GM12874 (cell line): ENCODE results near the gene NDRG4.
A peak's percentile ranks its signal among the peaks of the same experiment; 100 is the strongest.

Source experiments
- TF ChIP-seq, protein P1 (sequence below): IDR thresholded peaks from 2 replicates; pipeline ENCODE4 v1.5.1; 2011; ENCODE audit warnings: low read depth, mild to moderate bottlenecking, control low read depth, low read length, moderate library complexity; ENCODE audit not compliant: insufficient read depth

NDRG4 gene

DNA sequence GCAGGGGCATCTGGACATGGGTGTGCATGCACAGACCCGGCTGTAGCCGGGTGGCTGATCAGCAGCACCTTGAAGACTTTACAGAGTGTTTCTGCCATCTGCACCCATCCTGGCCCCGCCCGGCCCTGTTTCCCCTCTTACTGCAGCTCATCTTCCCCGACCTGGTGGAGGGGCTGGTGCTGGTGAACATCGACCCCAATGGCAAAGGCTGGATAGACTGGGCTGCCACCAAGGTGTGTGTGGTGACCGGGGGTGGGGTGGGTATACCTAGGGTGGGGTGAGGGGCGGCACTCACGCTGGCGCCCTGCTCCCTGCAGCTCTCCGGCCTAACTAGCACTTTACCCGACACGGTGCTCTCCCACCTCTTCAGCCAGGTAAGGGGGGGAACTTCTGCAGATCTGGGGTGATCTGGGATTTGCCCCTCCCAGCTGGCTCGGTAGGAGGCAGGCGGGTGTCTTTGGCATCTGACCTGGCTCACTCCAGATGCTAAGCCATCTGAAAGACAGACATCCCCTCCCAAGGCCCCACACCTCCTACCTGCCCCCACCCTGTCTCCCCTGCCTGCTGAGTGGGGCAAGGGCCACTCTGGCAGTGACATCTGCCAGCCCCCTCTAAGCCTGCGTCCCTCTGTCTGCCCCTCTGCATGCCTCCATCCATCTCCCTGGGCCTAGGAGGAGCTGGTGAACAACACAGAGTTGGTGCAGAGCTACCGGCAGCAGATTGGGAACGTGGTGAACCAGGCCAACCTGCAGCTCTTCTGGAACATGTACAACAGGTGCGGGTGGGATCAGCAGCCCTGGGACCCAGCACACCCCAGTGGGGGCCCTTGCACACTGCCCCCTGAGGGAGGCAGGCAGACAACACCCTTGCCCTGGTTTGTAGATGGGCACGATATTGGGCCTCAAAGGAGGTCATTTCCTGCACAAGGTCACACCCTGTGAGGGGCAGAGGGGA is 6.6 kb downstream of the NDRG4 start:
- TF ChIP-seq, protein P1, sequence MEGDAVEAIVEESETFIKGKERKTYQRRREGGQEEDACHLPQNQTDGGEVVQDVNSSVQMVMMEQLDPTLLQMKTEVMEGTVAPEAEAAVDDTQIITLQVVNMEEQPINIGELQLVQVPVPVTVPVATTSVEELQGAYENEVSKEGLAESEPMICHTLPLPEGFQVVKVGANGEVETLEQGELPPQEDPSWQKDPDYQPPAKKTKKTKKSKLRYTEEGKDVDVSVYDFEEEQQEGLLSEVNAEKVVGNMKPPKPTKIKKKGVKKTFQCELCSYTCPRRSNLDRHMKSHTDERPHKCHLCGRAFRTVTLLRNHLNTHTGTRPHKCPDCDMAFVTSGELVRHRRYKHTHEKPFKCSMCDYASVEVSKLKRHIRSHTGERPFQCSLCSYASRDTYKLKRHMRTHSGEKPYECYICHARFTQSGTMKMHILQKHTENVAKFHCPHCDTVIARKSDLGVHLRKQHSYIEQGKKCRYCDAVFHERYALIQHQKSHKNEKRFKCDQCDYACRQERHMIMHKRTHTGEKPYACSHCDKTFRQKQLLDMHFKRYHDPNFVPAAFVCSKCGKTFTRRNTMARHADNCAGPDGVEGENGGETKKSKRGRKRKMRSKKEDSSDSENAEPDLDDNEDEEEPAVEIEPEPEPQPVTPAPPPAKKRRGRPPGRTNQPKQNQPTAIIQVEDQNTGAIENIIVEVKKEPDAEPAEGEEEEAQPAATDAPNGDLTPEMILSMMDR, result no peak

DNA sequence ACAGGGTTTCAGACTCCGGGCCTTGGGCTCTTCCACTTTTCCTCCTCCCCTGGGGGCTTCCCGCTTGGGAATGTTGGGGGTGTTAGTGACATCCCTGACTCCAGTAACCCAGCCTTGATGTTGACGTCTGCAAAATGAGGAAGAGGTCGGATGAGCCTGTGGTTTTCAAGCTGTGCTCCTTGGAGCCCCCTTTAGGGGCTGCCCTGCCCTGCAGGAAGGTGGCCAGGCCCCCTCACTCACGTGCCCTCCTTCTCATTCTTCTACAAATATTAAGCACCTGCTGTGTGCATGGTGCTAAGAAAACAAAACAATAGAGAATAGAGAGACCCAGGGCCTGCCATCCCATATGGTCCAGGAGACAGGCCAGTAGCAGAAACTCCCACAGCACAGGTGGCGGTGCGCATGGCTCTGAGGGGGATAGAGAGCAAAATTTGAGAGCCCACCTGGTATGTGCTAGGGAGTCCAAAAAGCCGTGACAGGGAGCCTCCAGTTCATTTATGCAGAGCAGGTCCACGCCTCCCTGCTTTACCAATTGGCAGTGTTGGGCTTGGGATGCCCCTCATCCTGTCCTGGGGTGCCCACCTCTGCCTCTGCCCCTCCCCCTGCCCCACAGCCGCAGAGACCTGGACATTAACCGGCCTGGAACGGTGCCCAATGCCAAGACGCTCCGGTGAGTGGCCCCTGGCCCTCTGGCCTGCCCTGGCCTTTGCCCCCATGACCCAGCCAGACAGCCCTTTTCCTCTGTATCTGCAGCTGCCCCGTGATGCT is 7.4 kb downstream of the NDRG4 start:
- TF ChIP-seq, protein P1, result 0 out of 2 replicates have a peak, but pooled peaks have one; percentile 10

DNA sequence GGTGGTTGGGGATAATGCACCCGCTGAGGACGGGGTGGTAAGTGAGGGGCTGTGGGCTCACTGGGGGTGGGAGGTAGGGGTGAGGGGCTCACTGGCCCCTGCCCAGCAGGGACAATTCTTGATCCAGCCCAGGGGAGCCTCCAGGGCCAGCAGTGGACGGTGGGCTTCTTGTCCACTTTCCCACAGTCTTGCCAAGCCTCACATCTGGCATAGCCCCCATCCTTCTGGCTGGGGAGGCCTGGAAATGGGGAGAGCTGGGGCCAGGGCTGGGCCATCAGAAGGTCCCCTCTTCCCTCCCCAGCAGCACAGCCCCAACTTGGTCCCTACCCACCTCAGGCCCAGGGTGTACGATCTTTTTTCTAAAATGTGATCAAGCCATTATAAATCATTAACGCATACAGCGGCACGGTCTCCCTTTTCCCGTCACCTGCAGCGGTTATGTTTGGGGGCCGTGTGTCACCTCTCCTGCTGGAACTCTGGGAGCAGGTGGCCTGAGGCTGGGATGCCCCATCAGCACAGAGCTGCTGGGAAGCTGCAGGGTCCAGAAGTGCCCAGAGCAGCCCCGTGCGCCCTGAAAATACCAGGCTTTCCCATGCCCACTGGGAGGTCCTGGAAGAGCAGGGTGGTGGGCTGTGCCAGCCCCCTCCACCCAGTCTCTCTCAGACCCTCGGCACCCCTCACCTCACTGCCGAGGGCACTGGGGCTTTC is 8.2 kb downstream of the NDRG4 start:
- TF ChIP-seq, protein P1, result no peak

DNA sequence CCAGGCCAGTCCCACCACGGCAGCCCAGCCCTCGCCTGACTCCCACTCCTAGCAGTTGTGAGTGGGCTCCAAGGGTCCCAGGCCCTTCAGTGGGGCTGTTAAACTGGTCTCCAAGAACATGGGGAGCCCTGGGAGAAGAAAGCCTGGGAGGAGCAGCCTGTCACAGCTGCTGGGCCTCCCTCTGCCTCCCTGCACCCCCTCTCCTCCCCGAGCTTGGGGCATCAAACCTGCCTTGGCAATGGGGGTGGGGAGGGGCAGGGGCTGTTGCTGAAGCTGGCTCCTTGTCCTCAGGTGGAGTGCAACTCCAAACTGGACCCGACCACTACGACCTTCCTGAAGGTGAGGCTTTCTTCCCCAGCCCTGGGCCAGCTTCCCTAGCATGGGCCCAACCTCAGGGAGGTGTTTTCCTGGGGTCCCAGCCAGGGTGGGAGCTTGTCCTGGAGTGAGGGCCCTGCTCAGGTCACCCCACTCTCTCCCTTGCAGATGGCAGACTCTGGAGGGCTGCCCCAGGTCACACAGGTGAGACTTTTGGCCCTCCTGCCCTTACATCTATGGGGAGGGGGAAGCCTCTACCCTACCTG is 8.8 kb downstream of the NDRG4 start:
- TF ChIP-seq, protein P1, result no peak

DNA sequence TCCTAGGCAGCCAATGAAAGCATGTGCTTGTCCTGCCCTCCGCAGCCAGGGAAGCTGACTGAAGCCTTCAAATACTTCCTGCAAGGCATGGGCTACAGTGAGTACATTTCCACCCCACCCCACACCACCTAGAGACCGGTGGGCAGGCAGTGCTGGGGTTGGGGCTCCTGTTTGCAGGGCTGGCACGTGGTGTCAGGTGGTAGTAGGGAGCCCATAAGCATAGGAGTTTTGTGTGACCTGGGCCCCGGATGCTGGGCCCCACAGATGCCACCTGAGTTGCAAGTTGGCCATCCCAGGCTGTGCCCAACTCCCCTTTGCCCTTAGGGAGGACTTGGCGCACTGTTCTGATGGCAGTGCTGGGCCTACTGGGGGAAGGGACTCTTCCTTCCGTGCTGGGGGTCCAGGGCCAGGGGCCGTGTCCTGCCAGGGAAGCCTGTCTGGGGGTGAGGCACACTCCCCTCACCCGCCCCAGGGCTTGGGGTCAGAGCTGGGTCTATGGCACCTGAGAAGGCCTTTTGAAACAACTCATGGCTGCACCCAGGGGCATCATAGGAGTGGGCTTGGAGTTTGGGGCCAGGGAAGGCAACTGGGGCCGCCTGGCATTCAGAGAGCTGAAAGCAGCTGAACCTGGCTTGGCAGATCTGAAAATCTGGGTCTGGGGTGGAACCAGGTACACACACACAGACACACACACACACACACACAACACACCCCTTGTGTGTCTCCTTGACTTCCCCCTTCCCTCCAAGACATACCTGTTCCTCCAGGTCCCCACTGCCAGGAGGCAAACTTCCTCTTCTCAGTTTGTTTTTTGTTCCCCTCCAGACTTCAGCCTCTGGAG is 9.5 kb downstream of the NDRG4 start:
- TF ChIP-seq, protein P1, result no peak

DNA sequence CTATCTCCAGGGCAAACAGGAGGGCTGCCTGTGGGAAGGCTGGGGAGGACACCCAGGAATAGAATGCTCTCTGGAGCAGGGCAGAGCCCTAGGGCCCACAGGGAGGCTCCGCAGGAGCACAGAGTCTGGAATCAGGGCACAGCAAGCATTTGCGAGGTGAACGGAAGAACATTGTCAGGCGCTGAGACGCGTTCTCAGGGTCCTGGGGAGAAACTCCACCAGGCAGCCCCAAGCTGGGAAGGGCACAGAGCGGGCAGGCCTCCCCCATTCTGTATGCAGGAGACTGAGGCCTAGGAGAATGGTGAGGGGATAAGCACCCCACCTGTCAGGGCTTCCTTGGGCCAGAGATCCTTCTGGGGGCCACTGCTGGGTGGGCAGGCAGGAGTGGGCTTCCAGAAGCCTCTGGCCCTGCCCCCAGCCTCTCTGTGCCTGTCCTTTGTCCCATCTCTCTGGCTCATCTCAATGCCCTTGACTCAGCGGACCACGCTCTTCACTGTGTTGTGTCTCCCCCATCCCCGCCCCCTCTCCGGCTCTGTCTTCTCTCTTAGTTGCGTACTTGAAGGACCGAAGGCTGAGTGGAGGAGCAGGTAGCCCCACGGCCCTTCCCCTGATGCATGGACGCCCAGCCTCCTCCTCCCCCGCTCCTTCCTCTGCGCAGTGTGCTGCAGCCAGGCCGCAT is 10.3 kb downstream of the NDRG4 start:
- TF ChIP-seq, protein P1, result no peak
